ENCODE data around the gene CCDC12. TPM values are rescaled to one million over a fixed set of nuclear protein-coding genes. Genes with fewer than 3 reads are reported as not detected.

Gene CCDC12
- total RNA-seq, 4 donors from 2014 or later, result 36.9 to 59.4 (median 50.2) TPM

DNA sequence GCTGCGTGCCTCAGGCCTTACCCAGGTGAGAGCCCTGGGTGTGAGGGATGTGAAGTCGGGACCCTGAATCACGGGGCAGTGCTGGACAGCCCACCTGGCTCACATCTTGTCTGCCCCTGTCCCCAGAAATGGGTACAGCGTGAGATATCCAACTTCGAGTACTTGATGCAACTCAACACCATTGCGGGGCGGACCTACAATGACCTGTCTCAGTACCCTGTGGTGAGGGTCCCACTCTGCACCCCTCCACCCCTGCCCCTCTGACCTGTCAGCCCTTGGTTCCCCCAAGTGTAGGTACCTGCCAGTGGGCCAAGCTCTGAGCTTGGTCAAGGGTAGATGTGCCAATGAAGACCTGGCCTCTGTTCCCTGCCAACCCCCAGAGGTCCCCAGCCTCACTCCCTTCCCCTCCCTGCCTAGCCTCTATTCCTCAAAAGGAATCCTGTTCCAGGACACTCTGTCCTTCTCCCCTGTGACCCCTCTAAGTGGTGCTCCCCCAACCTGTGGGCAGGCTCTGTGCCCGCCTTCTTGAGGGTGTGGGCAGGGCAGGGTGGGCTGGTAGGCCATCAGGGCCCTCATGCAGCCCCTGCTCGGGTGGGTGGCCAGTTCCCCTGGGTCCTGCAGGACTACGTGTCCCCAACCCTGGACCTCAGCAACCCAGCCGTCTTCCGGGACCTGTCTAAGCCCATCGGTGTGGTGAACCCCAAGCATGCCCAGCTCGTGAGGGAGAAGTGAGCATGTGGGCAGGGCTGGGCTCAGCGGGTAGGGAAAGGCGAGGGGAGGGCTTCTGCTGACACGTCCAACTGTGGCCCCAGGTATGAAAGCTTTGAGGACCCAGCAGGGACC, 28.0 kb upstream of the CCDC12 start:
- TF ChIP-seq EP300 (IDR thresholded peaks at IDR 0.05) (no peak), POLR2A (IDR thresholded peaks at IDR 0.05) (no peak)
- TF ChIP-seq, protein P1, sequence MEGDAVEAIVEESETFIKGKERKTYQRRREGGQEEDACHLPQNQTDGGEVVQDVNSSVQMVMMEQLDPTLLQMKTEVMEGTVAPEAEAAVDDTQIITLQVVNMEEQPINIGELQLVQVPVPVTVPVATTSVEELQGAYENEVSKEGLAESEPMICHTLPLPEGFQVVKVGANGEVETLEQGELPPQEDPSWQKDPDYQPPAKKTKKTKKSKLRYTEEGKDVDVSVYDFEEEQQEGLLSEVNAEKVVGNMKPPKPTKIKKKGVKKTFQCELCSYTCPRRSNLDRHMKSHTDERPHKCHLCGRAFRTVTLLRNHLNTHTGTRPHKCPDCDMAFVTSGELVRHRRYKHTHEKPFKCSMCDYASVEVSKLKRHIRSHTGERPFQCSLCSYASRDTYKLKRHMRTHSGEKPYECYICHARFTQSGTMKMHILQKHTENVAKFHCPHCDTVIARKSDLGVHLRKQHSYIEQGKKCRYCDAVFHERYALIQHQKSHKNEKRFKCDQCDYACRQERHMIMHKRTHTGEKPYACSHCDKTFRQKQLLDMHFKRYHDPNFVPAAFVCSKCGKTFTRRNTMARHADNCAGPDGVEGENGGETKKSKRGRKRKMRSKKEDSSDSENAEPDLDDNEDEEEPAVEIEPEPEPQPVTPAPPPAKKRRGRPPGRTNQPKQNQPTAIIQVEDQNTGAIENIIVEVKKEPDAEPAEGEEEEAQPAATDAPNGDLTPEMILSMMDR (IDR thresholded peaks at IDR 0.05), result no peak
- H3K27ac ChIP-seq, result no peak overlapping the region
- no peak overlapping the region for H3K4me3 ChIP-seq
- no peaks in the 10 kb centered on the region for H3K9me3 ChIP-seq
- H3K27me3 ChIP-seq, result no peaks in the 10 kb centered on the region
- DNase-seq (ENCODE audit: low spot score in 2 of 2), result no peak
- H3K4me1 ChIP-seq, result peaks cover 0 to 7% (median 0%) of the 10 kb centered on the region in 4 donors
- peaks cover 0 to 80% (median 4%) of the 10 kb centered on the region in 3 donors for H3K36me3 ChIP-seq
- WGBS, 2 donors, result 88 to 90% methylated on average over 14 to 15 of the region's 17 CpGs

DNA sequence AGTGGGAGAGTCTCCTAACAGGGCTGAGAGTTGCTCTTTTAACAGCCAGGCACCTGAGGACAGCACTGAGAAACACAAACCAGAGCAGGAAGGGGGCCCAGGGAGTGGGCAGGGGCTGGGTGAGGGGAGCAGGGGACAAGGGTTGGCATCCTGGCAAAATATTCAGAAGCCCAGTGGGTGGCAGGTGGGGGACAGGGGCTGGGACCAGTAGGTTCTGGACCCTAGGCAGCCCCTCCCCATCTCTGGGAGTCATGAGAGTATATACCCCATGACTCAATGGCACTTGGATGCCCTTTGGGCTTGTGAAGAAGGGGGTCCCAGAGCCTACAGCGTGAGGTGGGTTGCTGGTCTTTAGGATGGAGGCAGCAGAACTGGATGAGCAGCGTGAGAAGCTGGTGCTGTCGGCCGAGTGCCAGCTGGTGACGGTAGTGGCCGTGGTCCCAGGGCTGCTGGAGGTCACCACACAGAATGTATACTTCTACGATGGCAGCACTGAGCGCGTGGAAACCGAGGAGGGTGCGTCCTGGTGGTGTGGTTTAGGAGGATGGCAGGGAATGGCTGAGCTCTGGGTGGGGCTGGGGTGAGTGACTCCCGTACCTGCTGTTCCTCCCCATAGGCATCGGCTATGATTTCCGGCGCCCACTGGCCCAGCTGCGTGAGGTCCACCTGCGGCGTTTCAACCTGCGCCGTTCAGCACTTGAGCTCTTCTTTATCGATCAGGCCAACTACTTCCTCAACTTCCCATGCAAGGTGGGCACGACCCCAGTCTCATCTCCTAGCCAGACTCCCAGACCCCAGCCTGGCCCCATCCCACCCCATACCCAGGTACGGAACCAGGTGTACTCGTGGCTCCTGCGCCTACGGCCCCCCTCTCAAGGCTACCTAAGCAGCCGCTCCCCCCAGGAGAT, 27.2 kb upstream of the CCDC12 start:
- no peaks in the 10 kb centered on the region for H3K9me3 ChIP-seq

DNA sequence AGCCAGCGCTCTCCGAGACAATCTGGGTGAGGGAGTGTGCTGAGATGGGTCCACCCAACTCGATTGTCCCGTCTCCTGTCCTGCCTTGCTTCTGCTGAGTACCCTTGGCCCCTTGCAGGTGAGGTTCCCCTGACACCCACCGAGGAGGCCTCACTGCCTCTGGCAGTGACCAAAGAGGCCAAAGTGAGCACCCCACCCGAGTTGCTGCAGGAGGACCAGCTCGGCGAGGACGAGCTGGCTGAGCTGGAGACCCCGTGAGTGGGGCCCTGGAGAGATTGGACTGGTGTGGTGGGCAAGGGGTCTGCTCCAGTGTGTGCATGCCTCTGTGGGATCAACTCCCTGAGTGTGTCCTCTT, 26.5 kb upstream of the CCDC12 start:
- TF ChIP-seq POLR2A (IDR thresholded peaks at IDR 0.05) (no peak), EP300 (IDR thresholded peaks at IDR 0.05) (no peak)
- TF ChIP-seq, protein P1 (IDR thresholded peaks at IDR 0.05), result no peak
- Histone ChIP-seq H3K27me3 (no peaks in the 10 kb centered on the region), H3K4me3 (no peak overlapping the region), H3K4me1 (no peaks in the 10 kb centered on the region), H3K36me3 (peaks cover 0 to 94% (median 4%) of the 10 kb centered on the region in 3 donors), H3K27ac (no peak overlapping the region), H3K9me3 (no peaks in the 10 kb centered on the region)
- no peak for DNase-seq (ENCODE audit: low spot score in 2 of 2)
- 86 to 95% methylated on average over 4 to 10 of the region's 10 CpGs for WGBS, 2 donors

More for the DNA sequence above, 27.2 kb upstream of the CCDC12 start:
- Histone ChIP-seq H3K27ac (no peak overlapping the region), H3K4me1 (peaks cover 0 to 3% (median 0%) of the 10 kb centered on the region in 4 donors), H3K4me3 (no peak overlapping the region), H3K27me3 (no peaks in the 10 kb centered on the region), H3K36me3 (peaks cover 0 to 89% (median 4%) of the 10 kb centered on the region in 3 donors)
- DNase-seq (ENCODE audit: low spot score in 2 of 2), result no peak
- 93% methylated on average over 27 of the region's 27 CpGs for WGBS, 2 donors
- TF ChIP-seq POLR2A (IDR thresholded peaks at IDR 0.05) (no peak), EP300 (IDR thresholded peaks at IDR 0.05) (no peak)
- TF ChIP-seq, protein P1 (IDR thresholded peaks at IDR 0.05), result no peak

GRCh38 chr3:47002171-47003055, 25.9 kb upstream of the CCDC12 start:
- no peaks in the 10 kb centered on the region for H3K9me3 ChIP-seq
- TF ChIP-seq EP300 (IDR thresholded peaks at IDR 0.05) (no peak), POLR2A (IDR thresholded peaks at IDR 0.05) (no peak)
- no peaks in the 10 kb centered on the region for H3K27me3 ChIP-seq
- no peak for DNase-seq (ENCODE audit: low spot score in 2 of 2)
- H3K4me1 ChIP-seq, result no peaks in the 10 kb centered on the region
- 86 to 94% methylated on average over 16 to 27 of the region's 35 CpGs for WGBS, 2 donors
- no peak overlapping the region for H3K27ac ChIP-seq
- H3K36me3 ChIP-seq, result peaks cover 0 to 97% (median 4%) of the 10 kb centered on the region in 3 donors
- no peak overlapping the region for H3K4me3 ChIP-seq

- Histone ChIP-seq H3K9me3 (no peaks in the 10 kb centered on the region), H3K36me3 (peaks cover 0 to 96% (median 4%) of the 10 kb centered on the region in 3 donors), H3K27ac (no peak overlapping the region), H3K4me3 (no peak overlapping the region), H3K4me1 (no peaks in the 10 kb centered on the region), H3K27me3 (no peaks in the 10 kb centered on the region)
- no peak for DNase-seq (ENCODE audit: low spot score in 2 of 2)
- TF ChIP-seq POLR2A (IDR thresholded peaks at IDR 0.05) (no peak), EP300 (IDR thresholded peaks at IDR 0.05) (no peak)
- TF ChIP-seq, protein P1 (IDR thresholded peaks at IDR 0.05), result no peak
- WGBS, 2 donors, result 95 to 99% methylated on average over 12 to 14 of the region's 16 CpGs
Observed at GRCh38 chr3:47001731-47002170, 25.2 kb upstream of the CCDC12 start.
